Neural cell (in vitro differentiated cells): ENCODE measurements around the gene CPA5. TPM values are rescaled to one million over a fixed set of nuclear protein-coding genes. Genes with fewer than 3 reads are reported as not detected.

ENCODE experiments used
- H2AFZ ChIP-seq: fragments of 200-600, 300-800 bp; sonication (generic), shearing (Covaris generic); 2 replicates; pipeline ENCODE4 v1.6.0; 2014; ENCODE audit warnings: low read depth, mild to moderate bottlenecking, antibody characterized with exemption, low read length, moderate library complexity
- H3F3A ChIP-seq: fragments of 200-600 bp; shearing (Covaris generic); 2 replicates; pipeline ENCODE4 v1.6.1; 2016; ENCODE audit warnings: mild to moderate bottlenecking, moderate library complexity, mixed read lengths, antibody characterized with exemption, low read length; ENCODE audit not compliant: insufficient read depth, poor library complexity, severe bottlenecking
- H3K27ac ChIP-seq: fragments of 200-600, 300-800 bp; sonication (generic), shearing (Covaris generic); 2 replicates; pipeline ENCODE4 v1.5.1; 2014; ENCODE audit warnings: mild to moderate bottlenecking, low read length, moderate library complexity
- H3K27me3 ChIP-seq: fragments of 300-800, 200-600 bp; sonication (generic), shearing (Covaris generic); 2 replicates; pipeline ENCODE4 v1.6.0; 2014; ENCODE audit warnings: mild to moderate bottlenecking, low read depth, low read length, moderate library complexity; ENCODE audit not compliant: insufficient read depth
- H3K36me3 ChIP-seq: fragments of 300-800, 200-600 bp; sonication (generic), shearing (Covaris generic); 2 replicates; pipeline ENCODE4 v1.5.1; 2014; ENCODE audit warnings: mild to moderate bottlenecking, antibody characterized with exemption, low read length, moderate library complexity; ENCODE audit not compliant: insufficient read depth
- H3K4me2 ChIP-seq: fragments of 300-800, 200-600 bp; sonication (generic), shearing (Covaris generic); 2 replicates; pipeline ENCODE4 v1.6.0; 2014; ENCODE audit warnings: mild to moderate bottlenecking, low read length
- H3K4me3 ChIP-seq: fragments of 300-800, 200-600 bp; sonication (generic), shearing (Covaris generic); 2 replicates; pipeline ENCODE4 v1.5.1; 2014; ENCODE audit warnings: mild to moderate bottlenecking, low read length, moderate library complexity
- H3K79me2 ChIP-seq: fragments of 200-600 bp; shearing (Covaris generic); replicated peaks from 2 replicates; pipeline ENCODE4 v1.6.0; 2014; ENCODE audit warnings: mild to moderate bottlenecking, low read length, moderate library complexity; ENCODE audit not compliant: insufficient read depth
- H3K9ac ChIP-seq: fragments of 300-800, 200-600 bp; sonication (generic), shearing (Covaris generic); 2 replicates; pipeline ENCODE4 v1.6.1; 2016; ENCODE audit warnings: mild to moderate bottlenecking, low read length, mixed read lengths
- H3K9me2 ChIP-seq: fragments of 200-600 bp; shearing (Covaris generic); 2 replicates; pipeline ENCODE4 v1.6.1; 2016; ENCODE audit warnings: mild to moderate bottlenecking, low read length, mixed read lengths; ENCODE audit not compliant: insufficient read depth
- H3K9me3 ChIP-seq: fragments of 200-600, 300-800 bp; sonication (generic), shearing (Covaris generic); 2 replicates; pipeline ENCODE4 v1.6.1; 2016; ENCODE audit warnings: mild to moderate bottlenecking, mixed run types, low read length, moderate library complexity, mixed read lengths
- H4K20me1 ChIP-seq: fragments of 200-600 bp; shearing (Covaris generic); 2 replicates; pipeline ENCODE4 v1.6.1; 2016; ENCODE audit warnings: mild to moderate bottlenecking, mixed run types; ENCODE audit not compliant: insufficient read depth
- EP300 ChIP-seq: fragments of 450-650 bp; conservative IDR thresholded peaks from 2 replicates; pipeline ENCODE4 v1.6.1; 2014; ENCODE audit warnings: antibody characterized with exemption, mild to moderate bottlenecking, moderate library complexity; ENCODE audit not compliant: poor library complexity, severe bottlenecking
- EZH2 ChIP-seq: fragments of 200-600, 300-800 bp; shearing (Covaris generic), sonication (generic); IDR thresholded peaks from 2 replicates; pipeline ENCODE4 v1.6.1; 2014; ENCODE audit warnings: antibody characterized with exemption, low read length, borderline replicate concordance, mild to moderate bottlenecking; ENCODE audit not compliant: insufficient read depth, poor library complexity, severe bottlenecking
- MXI1 ChIP-seq: fragments of 450-650 bp; conservative IDR thresholded peaks from 2 replicates; pipeline ENCODE4 v1.6.1; 2014; ENCODE audit warnings: antibody characterized with exemption, mild to moderate bottlenecking; ENCODE audit not compliant: poor library complexity, severe bottlenecking
- POLR2AphosphoS5 ChIP-seq: IDR thresholded peaks from 2 replicates; pipeline ENCODE4 v1.6.1; 2012
- RAD21 ChIP-seq: fragments of 450-650 bp; conservative IDR thresholded peaks from 2 replicates; pipeline ENCODE4 v1.6.1; 2014; ENCODE audit warnings: antibody characterized with exemption, mild to moderate bottlenecking, moderate library complexity
- SMC3 ChIP-seq: fragments of 450-650 bp; conservative IDR thresholded peaks from 2 replicates; pipeline ENCODE4 v1.6.1; 2014; ENCODE audit warnings: antibody characterized with exemption, mild to moderate bottlenecking, moderate library complexity; ENCODE audit not compliant: poor library complexity
- TAF1 ChIP-seq: IDR thresholded peaks from 2 replicates; pipeline ENCODE4 v1.6.1; 2012; ENCODE audit warnings: low read depth
- polyA plus RNA-seq: library from polyadenylated mRNA; depleted of rRNA; stranded (reverse); fragments of >200 nt; gene quantifications from 2 replicates; pipeline ENCODE4 v1.2.3, GENCODE V29; 2014
- TF ChIP-seq, protein P1 (sequence below): fragments of 450-650 bp; IDR thresholded peaks from 2 replicates; pipeline ENCODE4 v1.5.1; 2014; ENCODE audit warnings: antibody characterized with exemption, mild to moderate bottlenecking, moderate library complexity; ENCODE audit not compliant: poor library complexity, severe bottlenecking
- TF ChIP-seq, protein P2 (sequence below): IDR thresholded peaks from 2 replicates; pipeline ENCODE4 v1.6.1; 2012; ENCODE audit warnings: borderline replicate concordance

The CPA5 gene
- polyA plus RNA-seq, 1 donor from 2014 or later: not detected

DNA sequence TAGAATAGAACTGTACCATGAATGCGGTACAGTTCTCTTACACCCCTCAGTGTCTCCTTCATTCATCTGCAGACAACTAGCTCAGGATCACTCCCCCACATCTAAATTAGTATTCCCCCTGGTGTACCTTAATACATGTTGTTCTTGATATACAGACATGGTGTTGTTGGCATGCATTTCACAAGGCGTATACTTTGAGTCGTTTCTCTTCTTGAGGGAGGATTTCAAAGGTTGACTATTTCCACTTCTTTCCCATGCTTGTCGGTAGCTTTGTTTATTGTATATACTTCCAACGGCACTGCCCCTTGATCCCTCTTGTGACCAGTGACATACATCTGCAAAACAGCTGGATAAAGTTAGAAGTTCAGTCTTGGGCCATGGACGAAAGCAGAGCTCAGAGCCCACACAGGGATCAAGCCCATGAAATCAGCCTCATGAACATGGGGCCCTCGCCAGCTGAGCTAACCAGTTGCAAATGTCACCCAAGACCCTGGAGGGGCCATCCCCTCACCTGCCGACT lies 43.1 kb upstream of the CPA5 start (continued):
- TF ChIP-seq, protein P1, sequence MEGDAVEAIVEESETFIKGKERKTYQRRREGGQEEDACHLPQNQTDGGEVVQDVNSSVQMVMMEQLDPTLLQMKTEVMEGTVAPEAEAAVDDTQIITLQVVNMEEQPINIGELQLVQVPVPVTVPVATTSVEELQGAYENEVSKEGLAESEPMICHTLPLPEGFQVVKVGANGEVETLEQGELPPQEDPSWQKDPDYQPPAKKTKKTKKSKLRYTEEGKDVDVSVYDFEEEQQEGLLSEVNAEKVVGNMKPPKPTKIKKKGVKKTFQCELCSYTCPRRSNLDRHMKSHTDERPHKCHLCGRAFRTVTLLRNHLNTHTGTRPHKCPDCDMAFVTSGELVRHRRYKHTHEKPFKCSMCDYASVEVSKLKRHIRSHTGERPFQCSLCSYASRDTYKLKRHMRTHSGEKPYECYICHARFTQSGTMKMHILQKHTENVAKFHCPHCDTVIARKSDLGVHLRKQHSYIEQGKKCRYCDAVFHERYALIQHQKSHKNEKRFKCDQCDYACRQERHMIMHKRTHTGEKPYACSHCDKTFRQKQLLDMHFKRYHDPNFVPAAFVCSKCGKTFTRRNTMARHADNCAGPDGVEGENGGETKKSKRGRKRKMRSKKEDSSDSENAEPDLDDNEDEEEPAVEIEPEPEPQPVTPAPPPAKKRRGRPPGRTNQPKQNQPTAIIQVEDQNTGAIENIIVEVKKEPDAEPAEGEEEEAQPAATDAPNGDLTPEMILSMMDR: no peak
- TF ChIP-seq EP300: no peak
- no peak for TF ChIP-seq POLR2AphosphoS5

DNA sequence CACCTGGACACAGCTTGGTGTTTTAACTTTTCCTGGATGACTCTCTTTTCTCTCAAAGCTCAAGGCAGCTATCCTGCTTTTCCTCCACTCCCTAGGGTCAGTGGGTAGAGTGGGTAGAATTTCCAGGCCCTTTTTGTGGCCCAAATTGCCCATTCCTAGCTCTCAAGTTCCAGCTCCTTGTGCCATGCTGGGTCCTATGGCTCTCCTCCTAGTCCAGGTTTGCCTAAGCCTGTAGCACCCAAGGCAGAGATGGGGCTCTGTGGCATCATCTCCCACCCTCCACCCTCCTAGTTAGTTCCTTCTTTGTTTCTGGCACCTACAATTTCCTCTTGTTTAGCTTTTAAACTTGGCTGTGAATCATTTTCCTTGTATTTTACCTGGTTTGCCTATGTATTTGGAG lies 42.0 kb upstream of the CPA5 start:
- no peaks in the 10 kb centered on the region for H3K9me2 ChIP-seq
- no peak overlapping the region for H3K9ac ChIP-seq
- H2AFZ ChIP-seq: no peak overlapping the region
- no peak overlapping the region for H3K4me3 ChIP-seq
- TF ChIP-seq RAD21 (no peak), EZH2 (no peak), EP300 (no peak), MXI1 (no peak), POLR2AphosphoS5 (no peak), TAF1 (no peak)
- TF ChIP-seq, protein P1: no peak
- TF ChIP-seq, protein P2, sequence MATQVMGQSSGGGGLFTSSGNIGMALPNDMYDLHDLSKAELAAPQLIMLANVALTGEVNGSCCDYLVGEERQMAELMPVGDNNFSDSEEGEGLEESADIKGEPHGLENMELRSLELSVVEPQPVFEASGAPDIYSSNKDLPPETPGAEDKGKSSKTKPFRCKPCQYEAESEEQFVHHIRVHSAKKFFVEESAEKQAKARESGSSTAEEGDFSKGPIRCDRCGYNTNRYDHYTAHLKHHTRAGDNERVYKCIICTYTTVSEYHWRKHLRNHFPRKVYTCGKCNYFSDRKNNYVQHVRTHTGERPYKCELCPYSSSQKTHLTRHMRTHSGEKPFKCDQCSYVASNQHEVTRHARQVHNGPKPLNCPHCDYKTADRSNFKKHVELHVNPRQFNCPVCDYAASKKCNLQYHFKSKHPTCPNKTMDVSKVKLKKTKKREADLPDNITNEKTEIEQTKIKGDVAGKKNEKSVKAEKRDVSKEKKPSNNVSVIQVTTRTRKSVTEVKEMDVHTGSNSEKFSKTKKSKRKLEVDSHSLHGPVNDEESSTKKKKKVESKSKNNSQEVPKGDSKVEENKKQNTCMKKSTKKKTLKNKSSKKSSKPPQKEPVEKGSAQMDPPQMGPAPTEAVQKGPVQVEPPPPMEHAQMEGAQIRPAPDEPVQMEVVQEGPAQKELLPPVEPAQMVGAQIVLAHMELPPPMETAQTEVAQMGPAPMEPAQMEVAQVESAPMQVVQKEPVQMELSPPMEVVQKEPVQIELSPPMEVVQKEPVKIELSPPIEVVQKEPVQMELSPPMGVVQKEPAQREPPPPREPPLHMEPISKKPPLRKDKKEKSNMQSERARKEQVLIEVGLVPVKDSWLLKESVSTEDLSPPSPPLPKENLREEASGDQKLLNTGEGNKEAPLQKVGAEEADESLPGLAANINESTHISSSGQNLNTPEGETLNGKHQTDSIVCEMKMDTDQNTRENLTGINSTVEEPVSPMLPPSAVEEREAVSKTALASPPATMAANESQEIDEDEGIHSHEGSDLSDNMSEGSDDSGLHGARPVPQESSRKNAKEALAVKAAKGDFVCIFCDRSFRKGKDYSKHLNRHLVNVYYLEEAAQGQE: no peak
- no peak overlapping the region for H3K27ac ChIP-seq
- H3K9me3 ChIP-seq: no peaks in the 10 kb centered on the region
- H3K27me3 ChIP-seq: no peaks in the 10 kb centered on the region
- H4K20me1 ChIP-seq: no peaks in the 10 kb centered on the region
- peaks cover 3% of the 10 kb centered on the region for H3F3A ChIP-seq
- no peak overlapping the region for H3K4me2 ChIP-seq
- H3K79me2 ChIP-seq: no peaks in the 10 kb centered on the region
- H3K36me3 ChIP-seq: no peaks in the 10 kb centered on the region

DNA sequence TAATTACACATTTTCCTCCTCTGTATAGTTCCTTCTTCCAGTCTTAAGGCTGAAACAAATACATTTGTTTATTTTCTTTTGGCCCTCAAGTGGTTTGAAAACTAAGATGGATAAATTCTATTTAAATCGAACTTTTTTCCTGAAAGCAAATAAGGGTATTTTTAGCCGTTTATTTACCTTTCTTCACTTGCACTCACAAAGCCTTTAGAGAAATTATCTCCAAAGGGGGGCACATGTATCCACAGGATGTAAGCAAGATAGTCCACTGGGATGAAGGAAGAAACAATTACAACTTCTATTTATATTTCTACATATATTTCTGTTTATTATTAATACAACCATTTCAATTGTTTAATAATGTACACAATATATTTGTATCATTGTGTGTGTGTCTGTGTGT lies 41.5 kb upstream of the CPA5 start:
- H3K4me3 ChIP-seq: no peak overlapping the region
- no peaks in the 10 kb centered on the region for H3K9me2 ChIP-seq
- no peak overlapping the region for H2AFZ ChIP-seq
- peaks cover 3% of the 10 kb centered on the region for H3F3A ChIP-seq
- TF ChIP-seq, protein P1: no peak
- TF ChIP-seq RAD21 (no peak), SMC3 (no peak), EP300 (no peak), TAF1 (no peak), MXI1 (no peak), POLR2AphosphoS5 (no peak), EZH2 (no peak)
- TF ChIP-seq, protein P2: no peak
- no peak overlapping the region for H3K27ac ChIP-seq
- H3K9me3 ChIP-seq: no peaks in the 10 kb centered on the region
- no peaks in the 10 kb centered on the region for H4K20me1 ChIP-seq
- no peaks in the 10 kb centered on the region for H3K36me3 ChIP-seq
- no peaks in the 10 kb centered on the region for H3K27me3 ChIP-seq
- H3K79me2 ChIP-seq: no peaks in the 10 kb centered on the region
- H3K9ac ChIP-seq: no peak overlapping the region
- H3K4me2 ChIP-seq: no peak overlapping the region
